ENCODE results near the gene FANK1. TPM values are rescaled to one million over a fixed set of nuclear protein-coding genes. Genes with fewer than 3 reads are reported as not detected.

The FANK1 gene
- total and polyA plus RNA-seq, 7 experiments from 2014 or later = 0.35 to 0.67 (median 0.37) TPM; not detected in 4

GRCh38 chr10:125984346-125984745, 88.0 kb downstream of the FANK1 start:
- CTCF ChIA-PET = interaction anchor here (1.4 kb wide), 1 partner anchor 1867 kb away, joined by 3 read pairs; no protein-coding TSS in a partner anchor
- no peak overlapping the region for H3K4me3 Mint-ChIP-seq

GRCh38 chr10:125984865-125985495, 88.6 kb downstream of the FANK1 start:
- Histone ChIP-seq H3K27ac (ENCODE audit: low read depth, low read length) (no peak overlapping the region), H3K36me3 (ENCODE audit: control insufficient read depth in 2 of 3, insufficient read depth in 3 of 3, low read length in 3 of 3) (no peaks in the 10 kb centered on the region), H3K4me3 (ENCODE audit: low read length) (no peak overlapping the region), H3K4me1 (ENCODE audit: control insufficient read depth in 2 of 2, insufficient read depth in 2 of 2, low read length in 2 of 2) (no peaks in the 10 kb centered on the region), H3K27me3 (ENCODE audit: control insufficient read depth in 2 of 2, insufficient read depth in 2 of 2, low read length in 2 of 2) (no peaks in the 10 kb centered on the region), H3K9me3 (ENCODE audit: control insufficient read depth in 2 of 3, low read length in 3 of 3) (no peaks in the 10 kb centered on the region)
- Mint-ChIP-seq H3K4me3 (no peak overlapping the region), H3K36me3 (no peaks in the 10 kb centered on the region), H3K27ac (no peak overlapping the region), H3K4me1 (no peaks in the 10 kb centered on the region), H3K27me3 (peaks cover 0 to 8% (median 5%) of the 10 kb centered on the region in 5 donors), H3K9me3 (no peaks in the 10 kb centered on the region)
- ATAC-seq (no peak), DNase-seq (no peak)
- ChIA-PET CTCF (interaction anchor here (1.4 kb wide), 1 partner anchor 1867 kb away, joined by 3 read pairs; no protein-coding TSS in a partner anchor), POLR2A (no interaction called here)
- intact Hi-C loops (cut with micrococcal nuclease) = loop anchor here in 1 of 2 donors (10.0 kb wide), 1 partner anchor 520 kb away; no protein-coding TSS in a partner anchor

More at GRCh38 chr10:125984346-125984745, 88.0 kb downstream of the FANK1 start:
- Mint-ChIP-seq H3K27me3 (peaks cover 0 to 12% (median 5%) of the 10 kb centered on the region in 5 donors), H3K9me3 (no peaks in the 10 kb centered on the region), H3K27ac (no peak overlapping the region), H3K4me1 (no peaks in the 10 kb centered on the region), H3K36me3 (no peaks in the 10 kb centered on the region)
- no peaks in the 10 kb centered on the region for H3K27me3 ChIP-seq (ENCODE audit: control insufficient read depth in 2 of 2, insufficient read depth in 2 of 2, low read length in 2 of 2)
- no peaks in the 10 kb centered on the region for H3K36me3 ChIP-seq (ENCODE audit: control insufficient read depth in 2 of 3, insufficient read depth in 3 of 3, low read length in 3 of 3)
- POLR2A ChIA-PET = no interaction called here
- ATAC-seq (no peak), DNase-seq (no peak)
- intact Hi-C loops (cut with micrococcal nuclease) = loop anchor here in 1 of 2 donors (10.0 kb wide), 1 partner anchor 520 kb away; no protein-coding TSS in a partner anchor
- H3K4me3 ChIP-seq (ENCODE audit: low read length) = no peak overlapping the region
- no peak overlapping the region for H3K27ac ChIP-seq (ENCODE audit: low read depth, low read length)
- H3K9me3 ChIP-seq (ENCODE audit: control insufficient read depth in 2 of 3, low read length in 3 of 3) = no peaks in the 10 kb centered on the region
- H3K4me1 ChIP-seq (ENCODE audit: control insufficient read depth in 2 of 2, insufficient read depth in 2 of 2, low read length in 2 of 2) = no peaks in the 10 kb centered on the region

GRCh38 chr10:125985557-125986240, 89.3 kb downstream of the FANK1 start:
- intact Hi-C loops (cut with micrococcal nuclease) = loop anchor here in 1 of 2 donors (10.0 kb wide), 1 partner anchor 519 kb away; no protein-coding TSS in a partner anchor
- H3K4me3 Mint-ChIP-seq = no peak overlapping the region
- Histone ChIP-seq H3K36me3 (ENCODE audit: control insufficient read depth in 2 of 3, insufficient read depth in 3 of 3, low read length in 3 of 3) (no peaks in the 10 kb centered on the region), H3K9me3 (ENCODE audit: control insufficient read depth in 2 of 3, low read length in 3 of 3) (no peaks in the 10 kb centered on the region), H3K27me3 (ENCODE audit: control insufficient read depth in 2 of 2, insufficient read depth in 2 of 2, low read length in 2 of 2) (no peaks in the 10 kb centered on the region), H3K4me3 (ENCODE audit: low read length) (no peak overlapping the region), H3K4me1 (ENCODE audit: control insufficient read depth in 2 of 2, insufficient read depth in 2 of 2, low read length in 2 of 2) (no peaks in the 10 kb centered on the region), H3K27ac (ENCODE audit: low read depth, low read length) (no peak overlapping the region)
- H3K36me3 Mint-ChIP-seq = no peaks in the 10 kb centered on the region
- ChIA-PET POLR2A (no interaction called here), CTCF (interaction anchor here (1.4 kb wide), 1 partner anchor 1866 kb away, joined by 3 read pairs; no protein-coding TSS in a partner anchor)
- ATAC-seq (no peak), DNase-seq (no peak)
- no peaks in the 10 kb centered on the region for H3K4me1 Mint-ChIP-seq
- H3K27ac Mint-ChIP-seq = no peak overlapping the region
- peaks cover 0 to 2% (median 0%) of the 10 kb centered on the region in 11 donors for H3K9me3 Mint-ChIP-seq
- H3K27me3 Mint-ChIP-seq = peaks cover 0 to 12% (median 4%) of the 10 kb centered on the region in 5 donors

GRCh38 chr10:125989791-125990190, 93.4 kb downstream of the FANK1 start:
- Histone ChIP-seq H3K4me1 (ENCODE audit: control insufficient read depth in 2 of 2, insufficient read depth in 2 of 2, low read length in 2 of 2) (no peaks in the 10 kb centered on the region), H3K36me3 (ENCODE audit: control insufficient read depth in 2 of 3, insufficient read depth in 3 of 3, low read length in 3 of 3) (no peaks in the 10 kb centered on the region), H3K27ac (ENCODE audit: low read depth, low read length) (no peak overlapping the region), H3K27me3 (ENCODE audit: control insufficient read depth in 2 of 2, insufficient read depth in 2 of 2, low read length in 2 of 2) (no peaks in the 10 kb centered on the region), H3K9me3 (ENCODE audit: control insufficient read depth in 2 of 3, low read length in 3 of 3) (no peaks in the 10 kb centered on the region), H3K4me3 (ENCODE audit: low read length) (no peak overlapping the region)
- ChIA-PET CTCF (no interaction called here), POLR2A (no interaction called here)
- Mint-ChIP-seq H3K36me3 (no peaks in the 10 kb centered on the region), H3K4me3 (no peak overlapping the region), H3K4me1 (no peaks in the 10 kb centered on the region), H3K9me3 (peaks cover 0 to 2% (median 0%) of the 10 kb centered on the region in 11 donors), H3K27ac (no peak overlapping the region), H3K27me3 (peaks cover 0 to 6% (median 0%) of the 10 kb centered on the region in 5 donors)
- ATAC-seq (no peak), DNase-seq (no peak)
- intact Hi-C loops (cut with micrococcal nuclease) = loop anchor here in 1 of 2 donors (10.0 kb wide), 1 partner anchor 515 kb away; no protein-coding TSS in a partner anchor

- Histone ChIP-seq H3K9me3 (ENCODE audit: control insufficient read depth in 2 of 3, low read length in 3 of 3) (no peaks in the 10 kb centered on the region), H3K27me3 (ENCODE audit: control insufficient read depth in 2 of 2, insufficient read depth in 2 of 2, low read length in 2 of 2) (no peaks in the 10 kb centered on the region), H3K27ac (ENCODE audit: low read depth, low read length) (no peak overlapping the region), H3K4me3 (ENCODE audit: low read length) (no peak overlapping the region), H3K4me1 (ENCODE audit: control insufficient read depth in 2 of 2, insufficient read depth in 2 of 2, low read length in 2 of 2) (no peaks in the 10 kb centered on the region), H3K36me3 (ENCODE audit: control insufficient read depth in 2 of 3, insufficient read depth in 3 of 3, low read length in 3 of 3) (no peaks in the 10 kb centered on the region)
- Mint-ChIP-seq H3K27me3 (peaks cover 0 to 9% (median 0%) of the 10 kb centered on the region in 5 donors), H3K4me3 (no peak overlapping the region), H3K9me3 (peaks cover 0 to 2% (median 0%) of the 10 kb centered on the region in 11 donors), H3K4me1 (no peaks in the 10 kb centered on the region), H3K27ac (no peak overlapping the region), H3K36me3 (no peaks in the 10 kb centered on the region)
- POLR2A ChIA-PET = no interaction called here
- CTCF ChIA-PET = no interaction called here
- DNase-seq (no peak), ATAC-seq (no peak)
- intact Hi-C loops (cut with micrococcal nuclease) = no loop called here
Measured at GRCh38 chr10:125990974-125991373, 94.6 kb downstream of the FANK1 start.

GRCh38 chr10:125991392-125991791, 95.0 kb downstream of the FANK1 start:
- Mint-ChIP-seq H3K27me3 (peaks cover 0 to 9% (median 0%) of the 10 kb centered on the region in 5 donors), H3K36me3 (no peaks in the 10 kb centered on the region), H3K4me3 (no peak overlapping the region), H3K4me1 (no peaks in the 10 kb centered on the region), H3K9me3 (peaks cover 0 to 2% (median 0%) of the 10 kb centered on the region in 11 donors), H3K27ac (no peak overlapping the region)
- no peak for ATAC-seq
- no peaks in the 10 kb centered on the region for H3K9me3 ChIP-seq (ENCODE audit: control insufficient read depth in 2 of 3, low read length in 3 of 3)
- no peak overlapping the region for H3K4me3 ChIP-seq (ENCODE audit: low read length)
- no peaks in the 10 kb centered on the region for H3K4me1 ChIP-seq (ENCODE audit: control insufficient read depth in 2 of 2, insufficient read depth in 2 of 2, low read length in 2 of 2)
- CTCF ChIA-PET = no interaction called here
- no peak for DNase-seq
- POLR2A ChIA-PET = no interaction called here
- no peaks in the 10 kb centered on the region for H3K36me3 ChIP-seq (ENCODE audit: control insufficient read depth in 2 of 3, insufficient read depth in 3 of 3, low read length in 3 of 3)
- no peak overlapping the region for H3K27ac ChIP-seq (ENCODE audit: low read depth, low read length)
- intact Hi-C loops (cut with micrococcal nuclease) = no loop called here
- no peaks in the 10 kb centered on the region for H3K27me3 ChIP-seq (ENCODE audit: control insufficient read depth in 2 of 2, insufficient read depth in 2 of 2, low read length in 2 of 2)
